Fibroblast of lung (primary cell): ENCODE data around the gene METTL26. TPM values are rescaled to one million over a fixed set of nuclear protein-coding genes. Genes with fewer than 3 reads are reported as not detected.

Experiments used
- DNase-seq, 2 donors: peaks; one replicate each; pipeline versions ENCODE4 v3.0.0 to v3.0.0-alpha.2; 2010; ENCODE audit warnings: low read depth in 2 of 2
- H2AFZ ChIP-seq: 2 replicates; pipeline ENCODE4 v1.5.1; 2012; ENCODE audit warnings: low read length, control low read depth, inconsistent platforms
- H3K27ac ChIP-seq: 2 replicates; pipeline ENCODE4 v1.5.1; 2011; ENCODE audit warnings: low read length, control low read depth; ENCODE audit not compliant: insufficient read depth
- H3K27me3 ChIP-seq: 2 replicates; pipeline ENCODE4 v1.5.1; 2011; ENCODE audit warnings: mild to moderate bottlenecking, low read length; ENCODE audit not compliant: control insufficient read depth, insufficient read depth
- H3K36me3 ChIP-seq: 2 replicates; pipeline ENCODE4 v1.5.1; 2011; ENCODE audit warnings: low read length; ENCODE audit not compliant: control insufficient read depth, insufficient read depth
- H3K4me1 ChIP-seq: 2 replicates; pipeline ENCODE4 v1.5.1; 2011; ENCODE audit warnings: low read length; ENCODE audit not compliant: control insufficient read depth, insufficient read depth; ENCODE audit errors: extremely low read depth
- H3K4me2 ChIP-seq: 2 replicates; pipeline ENCODE4 v1.5.1; 2011; ENCODE audit warnings: low read length, control low read depth; ENCODE audit not compliant: insufficient read depth; ENCODE audit errors: extremely low read depth
- H3K4me3 ChIP-seq, 4 experiments: fragments of 200-600 bp in 1 of 4; sonication (generic) in 1 of 4; replicated peaks in 1 of 4; 2 replicates each; pipeline ENCODE4 v1.5.1; 2011 to 2016; ENCODE audit warnings: low read length in 4 of 4, low read depth in 3 of 4, mild to moderate bottlenecking in 3 of 4, control low read depth in 2 of 4, inconsistent platforms in 1 of 4, mixed read lengths in 1 of 4; ENCODE audit not compliant: insufficient read depth in 1 of 4; ENCODE audit errors: control extremely low read depth in 1 of 4
- H3K79me2 ChIP-seq: 2 replicates; pipeline ENCODE4 v1.5.1; 2012; ENCODE audit warnings: mild to moderate bottlenecking, low read length, inconsistent platforms; ENCODE audit not compliant: control insufficient read depth, insufficient read depth
- H3K9ac ChIP-seq: 2 replicates; pipeline ENCODE4 v1.5.1; 2011; ENCODE audit warnings: mild to moderate bottlenecking, low read length, control low read depth; ENCODE audit not compliant: insufficient read depth
- H3K9me3 ChIP-seq: 2 replicates; pipeline ENCODE4 v1.5.1; 2012; ENCODE audit warnings: low read depth, low read length; ENCODE audit not compliant: control insufficient read depth, insufficient read depth
- H4K20me1 ChIP-seq: 2 replicates; pipeline ENCODE4 v1.5.1; 2011; ENCODE audit warnings: low read length; ENCODE audit not compliant: control insufficient read depth, insufficient read depth; ENCODE audit errors: extremely low read depth
- EZH2 ChIP-seq: IDR thresholded peaks from 2 replicates; pipeline ENCODE4 v1.5.1; 2012; ENCODE audit warnings: low read length, control low read depth, mild to moderate bottlenecking; ENCODE audit errors: missing control alignments
- polyA plus RNA-seq, 2 donors: library from polyadenylated mRNA; depleted of rRNA in 1 of 2; stranded (reverse) in 1 of 2; unstranded in 1 of 2; fragments of >200 nt; gene quantifications; 2 replicates each; pipeline ENCODE4 v1.2.1, GENCODE V29; 2011 to 2012; ENCODE audit warnings: missing spikeins in 1 of 2
- total RNA-seq: library from RNA; depleted of rRNA; stranded (reverse); fragments of >200 nt; gene quantifications from 2 replicates; pipeline ENCODE4 v1.2.1, GENCODE V29; 2014
- TF ChIP-seq, protein P1 (sequence below), 2 donors: IDR thresholded peaks in 1 of 2; conservative IDR thresholded peaks in 1 of 2; 1 replicate in 1 of 2; 2 replicates in 1 of 2; pipeline ENCODE4 v1.5.1; 2011 to 2012; ENCODE audit warnings: low read length in 2 of 2, control low read depth in 1 of 2, inconsistent platforms in 1 of 2, low read depth in 1 of 2, mild to moderate bottlenecking in 1 of 2

The METTL26 gene
- total and polyA plus RNA-seq, 2 donors (not counting 1 experiment from before 2014, with no cell fraction given) = 39.2 to 71.7 TPM

DNA sequence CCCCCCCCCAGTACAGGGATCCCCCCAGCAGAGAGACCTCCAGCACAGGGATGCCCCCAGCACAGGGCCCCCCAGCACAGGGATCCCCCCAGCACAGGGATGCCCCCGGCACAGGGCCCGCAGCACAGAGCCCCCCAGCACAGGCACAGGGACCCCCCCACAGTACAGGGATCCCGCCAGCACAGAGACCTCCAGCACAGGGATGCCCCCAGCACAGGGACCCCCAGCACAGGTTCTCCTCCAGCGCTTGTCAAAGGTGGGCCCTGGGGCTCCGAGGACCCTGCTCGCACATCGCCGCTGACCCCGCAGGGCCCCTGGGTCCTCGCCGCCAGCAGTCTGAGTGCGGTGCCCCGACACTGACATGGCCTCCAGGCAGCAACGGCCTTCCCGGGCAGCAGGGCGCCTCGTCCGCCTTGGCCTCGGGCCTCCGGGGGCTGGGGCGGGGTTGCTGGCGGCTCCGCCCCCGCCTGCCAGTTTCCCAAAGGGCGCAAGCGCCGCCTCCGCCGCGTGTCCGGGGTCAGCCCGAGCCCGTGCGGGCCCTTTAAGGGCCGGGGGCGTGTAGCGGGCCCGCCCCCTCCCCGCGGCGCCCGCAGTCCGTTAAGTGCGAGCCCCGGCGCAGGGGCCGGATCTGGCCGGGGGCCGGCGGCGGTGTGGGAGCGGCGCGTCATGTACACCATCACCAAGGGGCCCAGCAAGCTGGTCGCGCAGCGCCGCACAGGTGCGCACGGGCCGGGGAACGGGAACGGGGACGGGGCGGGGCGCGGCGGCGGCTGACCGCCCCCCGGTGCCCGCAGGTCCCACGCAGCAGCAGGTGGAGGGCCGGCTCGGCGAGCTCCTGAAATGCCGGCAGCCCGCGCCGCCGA, 5.5 kb upstream of the METTL26 start, which contains the start of gene MCRIP2:
Gene MCRIP2, plus strand, starts transcription at position 503 of the 863 bp plus-strand sequence. Its CDS starts 164 bp downstream, at position 667.
- no peaks in the 10 kb centered on the region for H4K20me1 ChIP-seq
- H3K4me1 ChIP-seq = peaks cover 6% of the 10 kb centered on the region
- peak; percentile 58 to 72 for DNase-seq
- H3K9ac ChIP-seq = peak within 1 kb of the TSS; percentile 74
- H3K36me3 ChIP-seq = no peaks in the 10 kb centered on the region
- H3K4me3 ChIP-seq = peak within 1 kb of the TSS; percentile 70 to 79 (median 72)
- peak within 1 kb of the TSS; percentile 78 for H2AFZ ChIP-seq
- no peaks in the 10 kb centered on the region for H3K27me3 ChIP-seq
- H3K27ac ChIP-seq = peak within 1 kb of the TSS; percentile 61
- TF ChIP-seq EZH2 = no peak
- TF ChIP-seq, protein P1, sequence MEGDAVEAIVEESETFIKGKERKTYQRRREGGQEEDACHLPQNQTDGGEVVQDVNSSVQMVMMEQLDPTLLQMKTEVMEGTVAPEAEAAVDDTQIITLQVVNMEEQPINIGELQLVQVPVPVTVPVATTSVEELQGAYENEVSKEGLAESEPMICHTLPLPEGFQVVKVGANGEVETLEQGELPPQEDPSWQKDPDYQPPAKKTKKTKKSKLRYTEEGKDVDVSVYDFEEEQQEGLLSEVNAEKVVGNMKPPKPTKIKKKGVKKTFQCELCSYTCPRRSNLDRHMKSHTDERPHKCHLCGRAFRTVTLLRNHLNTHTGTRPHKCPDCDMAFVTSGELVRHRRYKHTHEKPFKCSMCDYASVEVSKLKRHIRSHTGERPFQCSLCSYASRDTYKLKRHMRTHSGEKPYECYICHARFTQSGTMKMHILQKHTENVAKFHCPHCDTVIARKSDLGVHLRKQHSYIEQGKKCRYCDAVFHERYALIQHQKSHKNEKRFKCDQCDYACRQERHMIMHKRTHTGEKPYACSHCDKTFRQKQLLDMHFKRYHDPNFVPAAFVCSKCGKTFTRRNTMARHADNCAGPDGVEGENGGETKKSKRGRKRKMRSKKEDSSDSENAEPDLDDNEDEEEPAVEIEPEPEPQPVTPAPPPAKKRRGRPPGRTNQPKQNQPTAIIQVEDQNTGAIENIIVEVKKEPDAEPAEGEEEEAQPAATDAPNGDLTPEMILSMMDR (conservative IDR thresholded peaks at IDR 0.05 in 1 of 2, IDR thresholded peaks at IDR 0.05 in 1 of 2; ENCODE audit: low read depth in 1 of 2, low read length in 2 of 2) = no peak
- peak within 1 kb of the TSS; percentile 97 for H3K4me2 ChIP-seq
- H3K9me3 ChIP-seq = no peaks in the 10 kb centered on the region
- H3K79me2 ChIP-seq = no peaks in the 10 kb centered on the region

DNA sequence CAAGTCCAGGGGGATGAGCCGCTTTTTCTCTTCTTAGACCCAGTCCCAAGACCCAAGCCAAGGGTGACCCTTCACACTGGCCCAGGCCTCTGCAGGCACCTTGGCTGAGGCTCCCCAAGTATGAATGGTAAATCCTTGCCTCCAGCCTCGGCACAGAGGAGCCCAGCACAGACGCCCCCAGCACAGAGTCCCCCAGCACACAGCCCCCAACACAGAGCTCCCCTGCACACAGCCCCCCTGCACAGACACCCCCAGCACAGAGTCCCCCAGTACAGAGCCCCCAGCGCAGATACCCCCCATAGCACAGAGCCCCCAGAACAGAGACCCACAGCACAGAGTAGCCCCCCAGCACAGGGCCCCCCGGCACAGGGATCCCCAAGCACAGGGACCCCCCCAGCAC, 4.5 kb upstream of the METTL26 start:
- Histone ChIP-seq H3K27me3 (no peaks in the 10 kb centered on the region), H3K9ac (no peak overlapping the region), H2AFZ (no peak overlapping the region), H3K27ac (no peak overlapping the region), H3K79me2 (no peaks in the 10 kb centered on the region), H3K4me1 (peaks cover 6% of the 10 kb centered on the region), H3K36me3 (no peaks in the 10 kb centered on the region), H3K4me3 (peak overlapping the region in 1 of 4 experiments; percentile 79), H3K4me2 (no peak overlapping the region), H4K20me1 (no peaks in the 10 kb centered on the region), H3K9me3 (no peaks in the 10 kb centered on the region)
- TF ChIP-seq, protein P1 (conservative IDR thresholded peaks at IDR 0.05 in 1 of 2, IDR thresholded peaks at IDR 0.05 in 1 of 2; ENCODE audit: low read depth in 1 of 2, low read length in 2 of 2) = no peak
- no peak for TF ChIP-seq EZH2
- DNase-seq = no peak

DNA sequence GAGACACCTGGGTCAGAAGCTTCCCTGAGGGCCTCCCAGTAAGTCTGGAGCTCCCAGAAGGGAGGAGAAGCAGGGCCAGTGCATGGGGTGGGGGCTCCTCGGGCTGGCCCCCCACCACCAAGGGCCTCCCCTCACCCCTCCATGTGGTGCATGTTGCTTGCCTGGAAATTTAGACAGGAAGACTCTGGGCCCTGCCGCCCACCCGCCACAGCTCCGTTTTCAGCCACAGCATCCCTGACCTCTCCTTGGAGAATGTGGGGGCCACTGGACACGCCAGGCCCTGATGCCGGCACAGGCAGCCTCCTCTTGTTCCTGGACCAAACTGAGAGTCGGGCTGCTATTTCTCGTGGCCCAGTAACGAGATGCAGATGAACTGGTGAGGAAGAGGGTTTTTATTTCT, 2.7 kb upstream of the METTL26 start:
- no peak overlapping the region for H3K4me3 ChIP-seq
- no peak for DNase-seq
- H3K9me3 ChIP-seq = no peaks in the 10 kb centered on the region
- H3K9ac ChIP-seq = no peak overlapping the region
- H3K27me3 ChIP-seq = no peaks in the 10 kb centered on the region
- H2AFZ ChIP-seq = no peak overlapping the region
- H3K27ac ChIP-seq = no peak overlapping the region
- H3K36me3 ChIP-seq = peaks cover 1% of the 10 kb centered on the region
- no peak overlapping the region for H3K4me2 ChIP-seq
- no peaks in the 10 kb centered on the region for H4K20me1 ChIP-seq
- peaks cover 4% of the 10 kb centered on the region for H3K79me2 ChIP-seq
- H3K4me1 ChIP-seq = peaks cover 6% of the 10 kb centered on the region
- TF ChIP-seq, protein P1 (conservative IDR thresholded peaks at IDR 0.05 in 1 of 2, IDR thresholded peaks at IDR 0.05 in 1 of 2; ENCODE audit: low read depth in 1 of 2, low read length in 2 of 2) = no peak
- TF ChIP-seq EZH2 = no peak
